EH (cell line): ENCODE measurements around the gene TMEM14C.

ENCODE experiments used
- DNase-seq: peaks from one replicate; pipeline ENCODE4 v3.0.0-alpha.2; 2015; ENCODE audit warnings: low read depth

The TMEM14C gene

GRCh38 chr6:10722820-10723566, at the start of gene TMEM14C:
Gene TMEM14C, plus strand, starts transcription at chr6:10723070. Its CDS starts 1,544 bp downstream, at chr6:10724614.
- peak; percentile 99 for DNase-seq

- no peak for DNase-seq
These were observed 46.5 kb upstream of the TMEM14C start for GRCh38 chr6:10676403-10676802.

GRCh38 chr6:10678456-10678855, 44.4 kb upstream of the TMEM14C start:
- no peak for DNase-seq

- DNase-seq, result no peak
These were observed 41.1 kb upstream of the TMEM14C start for GRCh38 chr6:10681795-10682194.

- no peak for DNase-seq
These were observed 40.4 kb upstream of the TMEM14C start for GRCh38 chr6:10682355-10682988.

- no peak for DNase-seq
These were observed 38.3 kb upstream of the TMEM14C start for GRCh38 chr6:10684618-10685017.

GRCh38 chr6:10685092-10685915, 37.6 kb upstream of the TMEM14C start:
- DNase-seq, result no peak

- no peak for DNase-seq
These were observed 36.0 kb upstream of the TMEM14C start for GRCh38 chr6:10686901-10687300.

- no peak for DNase-seq
These were observed 35.3 kb upstream of the TMEM14C start for GRCh38 chr6:10687582-10687981.

GRCh38 chr6:10690651-10691445, 32.0 kb upstream of the TMEM14C start:
- no peak for DNase-seq

GRCh38 chr6:10692965-10693538, 29.8 kb upstream of the TMEM14C start:
- no peak for DNase-seq

GRCh38 chr6:10694302-10695085, 28.4 kb upstream of the TMEM14C start, which contains the start of the genes C6orf52 and PAK1IP1:
Gene C6orf52, minus strand, starts transcription at chr6:10694616. Its CDS starts 7,066 bp downstream, at chr6:10687550.
Gene PAK1IP1, plus strand, starts transcription at chr6:10694972. Its CDS starts 14 bp downstream, at chr6:10694986.
- DNase-seq, result peak; percentile 95

GRCh38 chr6:10695086-10695657, 27.7 kb upstream of the TMEM14C start:
- no peak for DNase-seq

- DNase-seq, result no peak
These were observed 26.2 kb upstream of the TMEM14C start for GRCh38 chr6:10696655-10697054.

- DNase-seq, result no peak
These were observed 8.9 kb upstream of the TMEM14C start for GRCh38 chr6:10713962-10714361.

GRCh38 chr6:10719296-10719963, 3.4 kb upstream of the TMEM14C start:
- peak; percentile 49 for DNase-seq

GRCh38 chr6:10719964-10720264, 3.0 kb upstream of the TMEM14C start:
- no peak for DNase-seq

GRCh38 chr6:10720265-10720959, 2.5 kb upstream of the TMEM14C start:
- DNase-seq, result peak; percentile 56
